OCI-LY7 (cell line): ENCODE data around the gene CDK12.

Experiments
- CTCF ChIP-seq: fragments of 200-600 bp; sonication (generic); conservative IDR thresholded peaks from 2 replicates; pipeline ENCODE4 v1.5.1; 2014; ENCODE audit warnings: mild to moderate bottlenecking, antibody characterized with exemption, low read length, moderate library complexity, mixed read lengths
- EZH2phosphoT487 ChIP-seq: fragments of 200-600 bp; sonication (generic); IDR thresholded peaks from 2 replicates; pipeline ENCODE4 v1.6.1; 2018; ENCODE audit warnings: low read depth, borderline replicate concordance, mild to moderate bottlenecking, mixed run types, antibody characterized with exemption, low read length, moderate library complexity, mixed read lengths

- TF ChIP-seq CTCF (no peak), EZH2phosphoT487 (no peak)
Observed at GRCh38 chr17:39429600-39429999, 31.7 kb upstream of the CDK12 start.
